HepG2 (cell line): ENCODE measurements around the gene LPAR1. TPM values are rescaled to one million over a fixed set of nuclear protein-coding genes. Genes with fewer than 3 reads are reported as not detected.

Experiments
- ATAC-seq: fragments of 200-7000 bp; cut with Tn5 transposase; 3 replicates; pipeline ENCODE4 v1.9.1; 2020; ENCODE audit warnings: mild to moderate bottlenecking, moderate library complexity
- BruUV-seq: library from RNA; stranded (reverse); fragments of 400-500 nt; replicated peaks from 2 replicates; lab custom pipeline; 2021; lab: Mats Ljungman, UMichigan
- CTCF ChIA-PET: fragments of 300-600 bp; formaldehyde crosslinking; extraction: SDS; loops from one replicate; lab custom pipeline; 2021; ENCODE audit warnings: low total read pairs, inconsistent platforms, low intra/inter-chr PET ratio; lab: Yijun Ruan, JAX
- POLR2A ChIA-PET: fragments of 350-600 bp; sonication (Branson Sonifier 250); formaldehyde crosslinking; loops from one replicate; lab custom pipeline; 2020; ENCODE audit warnings: antibody characterized with exemption, inconsistent platforms; lab: Yijun Ruan, JAX
- DNase-seq: peaks from one replicate; pipeline ENCODE4 v3.0.0-alpha.2; 2015; ENCODE audit warnings: low spot score
- FAIRE-seq: peaks from 3 replicates; lab custom pipeline; 2011; peaks lifted over from hg19 to GRCh38; lab: Jason Lieb, UNC
- H2AFZ ChIP-seq: one replicate; pipeline ENCODE4 v1.6.1; 2011; ENCODE audit warnings: low read length, inconsistent platforms
- H3K27ac ChIP-seq: fragments of 300-600 bp; 3 replicates; pipeline ENCODE4 v1.8.0; 2011; ENCODE audit warnings: mixed run types, mild to moderate bottlenecking, mixed read lengths, low read length, inconsistent platforms; ENCODE audit not compliant: insufficient read depth; ENCODE audit errors: extremely low read length
- H3K27me3 ChIP-seq, 2 experiments: fragments of 200-600 bp in 1 of 2; 2 replicates in 1 of 2; 3 replicates in 1 of 2; pipeline versions ENCODE4 v1.6.0 to v1.8.0; 2011; ENCODE audit warnings: low read length in 2 of 2, mild to moderate bottlenecking in 2 of 2, moderate library complexity in 2 of 2, inconsistent platforms in 1 of 2; ENCODE audit not compliant: insufficient read depth in 2 of 2, control insufficient read depth in 1 of 2
- H3K36me3 ChIP-seq, 2 experiments: fragments of 200-600 bp in 1 of 2; replicated peaks in 1 of 2; 2 replicates in 1 of 2; 3 replicates in 1 of 2; pipeline versions ENCODE4 v1.5.1 to v1.8.0; 2011; ENCODE audit warnings: low read length in 2 of 2, inconsistent platforms in 1 of 2; ENCODE audit not compliant: insufficient read depth in 2 of 2, control insufficient read depth in 1 of 2
- H3K4me1 ChIP-seq: 2 replicates; pipeline ENCODE4 v1.5.1; 2012; ENCODE audit warnings: low read length, inconsistent platforms; ENCODE audit not compliant: insufficient read depth
- H3K4me2 ChIP-seq: 2 replicates; pipeline ENCODE4 v1.6.0; 2011; ENCODE audit warnings: low read depth, low read length, inconsistent platforms
- H3K4me3 ChIP-seq, 3 experiments: fragments of 200-600 bp in 1 of 3; sonication (generic), shearing (Covaris generic) in 1 of 3; replicated peaks in 1 of 3; 2 replicates each; pipeline ENCODE4 v1.5.1; 2011 to 2016; ENCODE audit warnings: low read length in 3 of 3, inconsistent platforms in 2 of 3, low read depth in 2 of 3, mild to moderate bottlenecking in 2 of 3, control low read depth in 1 of 3, mixed read lengths in 1 of 3; ENCODE audit not compliant: insufficient read depth in 1 of 3
- H3K79me2 ChIP-seq: one replicate; pipeline ENCODE4 v1.6.1; 2011; ENCODE audit warnings: low read length, inconsistent platforms; ENCODE audit not compliant: insufficient read depth
- H3K9ac ChIP-seq: 2 replicates; pipeline ENCODE4 v1.6.0; 2011; ENCODE audit warnings: mild to moderate bottlenecking, low read depth, low read length, inconsistent platforms; ENCODE audit not compliant: insufficient read depth
- H3K9me3 ChIP-seq: 2 replicates; pipeline ENCODE4 v1.5.1; 2012; ENCODE audit warnings: mild to moderate bottlenecking, low read length
- H4K20me1 ChIP-seq: 2 replicates; pipeline ENCODE4 v1.6.0; 2011; ENCODE audit warnings: inconsistent platforms, mild to moderate bottlenecking, low read length, moderate library complexity; ENCODE audit not compliant: insufficient read depth
- ARID3A ChIP-seq: IDR thresholded peaks from 2 replicates; pipeline ENCODE4 v1.6.1; 2012; ENCODE audit warnings: low read depth, low read length, improper control_type of control experiment
- ETV6 ChIP-seq: sonication (generic); formaldehyde crosslinking; conservative IDR thresholded peaks from 2 replicates; pipeline ENCODE4 v1.4.0; 2020; ENCODE audit warnings: missing genetic modification reagents
- HNF1B ChIP-seq: sonication (generic); formaldehyde crosslinking; IDR thresholded peaks from 2 replicates; pipeline ENCODE4 v1.5.1; 2020; ENCODE audit warnings: mild to moderate bottlenecking, moderate library complexity, missing genetic modification reagents
- IKZF5 ChIP-seq: IDR thresholded peaks from 2 replicates; pipeline ENCODE4 v1.6.1; 2018; ENCODE audit warnings: missing genetic modification reagents, mild to moderate bottlenecking, missing compliant biosample characterization
- KLF9 ChIP-seq: IDR thresholded peaks from 2 replicates; pipeline ENCODE4 v1.6.1; 2016; ENCODE audit warnings: low read depth
- MIER2 ChIP-seq: IDR thresholded peaks from 2 replicates; pipeline ENCODE4 v1.6.1; 2016; ENCODE audit warnings: missing biosample characterization, missing genetic modification reagents
- PCBP2 ChIP-seq: fragments of 200-400 bp; formaldehyde crosslinking; optimal IDR thresholded peaks from 2 replicates; pipeline ENCODE3; 2018; ENCODE audit warnings: low read length, low read depth; ENCODE audit not compliant: poor library complexity, severe bottlenecking
- PHB2 ChIP-seq: fragments of 450-650 bp; IDR thresholded peaks from 2 replicates; pipeline ENCODE4 v1.6.1; 2018; ENCODE audit not compliant: partially characterized antibody
- RFXANK ChIP-seq: IDR thresholded peaks from 2 replicates; pipeline ENCODE4 v1.6.1; 2016
- RNF219 ChIP-seq: sonication (generic); formaldehyde crosslinking; IDR thresholded peaks from 2 replicates; pipeline ENCODE4 v1.5.0; 2020; ENCODE audit warnings: mild to moderate bottlenecking, missing genetic modification reagents
- SRSF9 ChIP-seq: fragments of 200-400 bp; formaldehyde crosslinking; IDR thresholded peaks from 2 replicates; pipeline ENCODE4 v1.6.1; 2018; ENCODE audit warnings: borderline replicate concordance, mild to moderate bottlenecking, low read depth, low read length; ENCODE audit not compliant: insufficient read depth, poor library complexity, severe bottlenecking
- ZBTB34 ChIP-seq: sonication (generic); formaldehyde crosslinking; IDR thresholded peaks from 2 replicates; pipeline ENCODE4 v1.8.0; 2022; ENCODE audit warnings: mild to moderate bottlenecking, missing genetic modification reagents
- ZNF784 ChIP-seq: sonication (generic); formaldehyde crosslinking; IDR thresholded peaks from 2 replicates; pipeline ENCODE4 v1.5.1; 2020; ENCODE audit warnings: missing genetic modification reagents, mild to moderate bottlenecking, borderline replicate concordance
- ZSCAN20 ChIP-seq: sonication (generic); formaldehyde crosslinking; IDR thresholded peaks from 2 replicates; pipeline ENCODE4 v1.4.0; 2020; ENCODE audit warnings: missing genetic modification reagents, mild to moderate bottlenecking, borderline replicate concordance
- WGBS: methylation state at CpG from one replicate; pipeline ENCODE4 v1.1.6; 2017; ENCODE audit warnings: low lambda C conversion rate; 5-methylcytosine and 5-hydroxymethylcytosine counted together
- in situ Hi-C: cut with HindIII; loops from 2 replicates; pipeline ENCODE4 v1.10.0; 2017; ENCODE audit warnings: low pct_unique_long_range_greater_than_20kb; ENCODE audit not compliant: extremely low pct_ligation_motif_present
- intact Hi-C: fragments of 100-400 bp; cut with micrococcal nuclease; formaldehyde crosslinking; loops from one replicate; pipeline ENCODE4 v1.10.0; 2022; ENCODE audit not compliant: unreplicated experiment
- polyA plus RNA-seq, 8 experiments: library from polyadenylated mRNA; depleted of rRNA in 3 of 8; stranded (reverse) in 7 of 8; unstranded in 1 of 8; fragments of >200 nt; fragmentation: Illumina TruSeq in 4 of 8; extraction: Trizol in 4 of 8; gene quantifications; 2 replicates each; pipeline versions ENCODE4 v1.2.1 to v1.2.3, GENCODE V29; 2011 to 2016; ENCODE audit warnings: low read depth in 4 of 8, missing spikeins in 1 of 8, mixed read lengths in 1 of 8; ENCODE audit not compliant: insufficient read depth in 1 of 8
- total RNA-seq, 5 experiments: library from RNA; depleted of rRNA; stranded (reverse); fragments of >200 nt; fragmentation: Illumina TruSeq; extraction: Trizol; gene quantifications; 2 replicates each; pipeline ENCODE4 v1.2.3, GENCODE V29; 2016; ENCODE audit warnings: low read depth in 1 of 5

The LPAR1 gene
- total and polyA plus RNA-seq, 2 of the 13 experiments (the other 11 are each of a cell fraction or from before 2014, with no cell fraction given), result not detected

GRCh38 chr9:111068383-111068730, 30.1 kb upstream of the LPAR1 start:
- CTCF ChIA-PET, result no interaction called here
- intact Hi-C loops, result no loop called here
- FAIRE-seq, result no peak

More at GRCh38 chr9:111068383-111068730, 30.1 kb upstream of the LPAR1 start:
- Histone ChIP-seq H3K9ac (no peak overlapping the region), H4K20me1 (no peaks in the 10 kb centered on the region), H3K9me3 (no peaks in the 10 kb centered on the region), H3K4me1 (no peaks in the 10 kb centered on the region), H3K36me3 (no peaks in the 10 kb centered on the region), H2AFZ (no peak overlapping the region), H3K79me2 (no peaks in the 10 kb centered on the region), H3K4me3 (no peak overlapping the region), H3K27me3 (0 out of 5 replicates have a peak, but pooled peaks cover 0 to 3% of the 10 kb centered on the region in 2 experiments), H3K27ac (no peak overlapping the region), H3K4me2 (no peak overlapping the region)
- no peak for TF ChIP-seq RFXANK
- no peak for TF ChIP-seq IKZF5
- no peak for TF ChIP-seq ETV6 (CRISPR knock-in tag)
- TF ChIP-seq MIER2 (CRISPR knock-in tag), result no peak
- TF ChIP-seq ARID3A, result no peak
- no peak for TF ChIP-seq PHB2
- no peak for TF ChIP-seq KLF9 (CRISPR knock-in tag)
- no peak for TF ChIP-seq SRSF9
- TF ChIP-seq ZSCAN20 (CRISPR knock-in tag), result no peak
- TF ChIP-seq RNF219, result no peak
- TF ChIP-seq ZBTB34 (CRISPR knock-in tag), result no peak
- TF ChIP-seq ZNF784 (CRISPR knock-in tag), result no peak
- no peak for TF ChIP-seq PCBP2
- no peak for TF ChIP-seq HNF1B (CRISPR knock-in tag)
- POLR2A ChIA-PET, result no interaction called here
- DNase-seq (no peak), ATAC-seq (no peak)
- no TSS peak for BruUV-seq
- WGBS, result 54% methylated on average over 8 of the region's 8 CpGs
- in situ Hi-C loops, result no loop called here
